ENCODE data around the gene RSBN1. TPM values are rescaled to one million over a fixed set of nuclear protein-coding genes. Genes with fewer than 3 reads are reported as not detected.
"Not testable (repeated sequence)": the region's sequence is repeated elsewhere in the genome, so short reads cannot be mapped to it uniquely, and the experiment has no call there.

The RSBN1 gene
- total RNA-seq, result 20.9 and 21.5 TPM in 2 replicates

- H3K27ac Mint-ChIP-seq, result peak within 1 kb of the TSS; percentile 96
- no peaks in the 10 kb centered on the region for H3K9me3 Mint-ChIP-seq
- peak; percentile 100 for DNase-seq
- peaks cover 38% of the 10 kb centered on the region for H3K36me3 Mint-ChIP-seq (ENCODE audit: low read depth)
- intact Hi-C loops (cut with micrococcal nuclease), result loop anchor here (1.0 to 5.0 kb wide), 12 partner anchors 10 to 1195 kb away; partner anchors contain the start of genes CAPZA1, CSDE1, DCLRE1B and HIPK1
- H3K4me3 Mint-ChIP-seq, result peak within 1 kb of the TSS; percentile 96
- peaks cover 21% of the 10 kb centered on the region for H3K4me1 Mint-ChIP-seq
- no peaks in the 10 kb centered on the region for H3K27me3 Mint-ChIP-seq
Measured at GRCh38 chr1:113811888-113812660, at the start of gene RSBN1. Gene RSBN1, minus strand, starts transcription at chr1:113812476. Its CDS starts 64 bp downstream, at chr1:113812412.

DNA sequence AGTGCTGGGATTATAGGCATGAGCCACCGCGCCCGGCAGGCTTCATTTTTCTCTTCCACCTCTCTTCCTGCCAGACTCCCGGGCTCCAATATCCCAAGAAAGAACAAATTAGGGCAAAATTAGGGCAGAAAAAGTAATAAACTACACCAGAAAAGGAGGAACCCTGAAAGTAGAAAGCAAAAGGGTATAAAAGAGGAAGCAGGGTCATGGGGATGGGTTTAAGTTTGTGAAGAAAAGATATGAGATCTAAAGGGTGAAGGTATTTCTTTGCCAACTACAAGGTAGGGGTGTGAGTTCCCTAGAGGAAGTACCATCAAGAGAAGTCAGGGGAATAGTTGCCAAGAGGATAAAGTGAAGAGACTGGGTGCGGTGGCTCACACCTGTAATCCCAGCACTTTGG, 49.4 kb upstream of the RSBN1 start:
- intact Hi-C loops (cut with micrococcal nuclease), result no loop called here
- peaks cover 58% of the 10 kb centered on the region for H3K36me3 Mint-ChIP-seq (ENCODE audit: low read depth)
- H3K27me3 Mint-ChIP-seq, result no peaks in the 10 kb centered on the region
- peaks cover 42% of the 10 kb centered on the region for H3K4me1 Mint-ChIP-seq
- no peak for DNase-seq
- H3K27ac Mint-ChIP-seq, result peak overlapping the region; percentile 73
- no peak overlapping the region for H3K4me3 Mint-ChIP-seq
- no peaks in the 10 kb centered on the region for H3K9me3 Mint-ChIP-seq

- peaks cover 61% of the 10 kb centered on the region for H3K36me3 Mint-ChIP-seq (ENCODE audit: low read depth)
Measured at GRCh38 chr1:113860891-113861290, 48.6 kb upstream of the RSBN1 start.

DNA sequence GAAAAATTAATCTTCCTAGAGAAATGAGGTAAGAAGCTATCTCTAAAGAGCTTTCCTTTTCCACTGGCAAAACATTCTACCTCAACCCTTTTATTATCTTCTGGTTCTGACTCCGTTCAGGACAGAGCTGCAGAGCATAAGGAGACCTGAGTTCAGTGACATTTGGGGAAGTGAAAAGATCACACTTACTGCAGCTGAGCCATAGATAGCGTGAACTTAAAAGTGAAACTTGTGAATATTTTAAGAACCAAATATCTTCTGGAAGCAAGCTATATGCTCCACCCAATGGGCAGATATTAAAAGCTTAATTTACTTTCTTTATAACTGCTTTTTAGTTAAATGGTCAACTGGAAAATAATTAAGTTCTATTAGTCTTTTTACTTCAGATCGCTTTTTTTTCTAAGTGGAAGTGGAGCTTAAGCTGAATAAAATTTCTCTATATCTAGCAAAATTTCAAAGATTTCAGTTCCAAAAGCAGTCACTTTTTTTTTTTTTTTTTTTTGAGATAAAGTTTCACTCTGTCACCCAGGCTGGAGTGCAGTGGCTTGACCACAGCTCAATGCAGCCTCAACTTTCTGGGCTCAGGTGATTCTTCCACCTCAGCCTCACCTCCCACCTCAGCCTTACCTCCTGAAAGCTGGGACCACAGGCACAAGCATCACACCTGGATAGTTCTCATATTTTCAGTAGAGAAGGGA, 47.4 kb upstream of the RSBN1 start:
- H3K4me3 Mint-ChIP-seq, result peak overlapping the region; percentile 37
- H3K9me3 Mint-ChIP-seq, result no peaks in the 10 kb centered on the region
- peak overlapping the region; percentile 65 for H3K27ac Mint-ChIP-seq
- H3K4me1 Mint-ChIP-seq, result peaks cover 46% of the 10 kb centered on the region
- intact Hi-C loops (cut with micrococcal nuclease), result no loop called here
- H3K27me3 Mint-ChIP-seq, result no peaks in the 10 kb centered on the region
- peaks cover 63% of the 10 kb centered on the region for H3K36me3 Mint-ChIP-seq (ENCODE audit: low read depth)
- DNase-seq, result peak; percentile 49

More at GRCh38 chr1:113860891-113861290, 48.6 kb upstream of the RSBN1 start:
- Mint-ChIP-seq H3K27me3 (no peaks in the 10 kb centered on the region), H3K4me3 (no peak overlapping the region), H3K9me3 (no peaks in the 10 kb centered on the region), H3K27ac (peak overlapping the region; percentile 42), H3K4me1 (peaks cover 44% of the 10 kb centered on the region)
- DNase-seq, result peak; percentile 45
- intact Hi-C loops (cut with micrococcal nuclease), result no loop called here

DNA sequence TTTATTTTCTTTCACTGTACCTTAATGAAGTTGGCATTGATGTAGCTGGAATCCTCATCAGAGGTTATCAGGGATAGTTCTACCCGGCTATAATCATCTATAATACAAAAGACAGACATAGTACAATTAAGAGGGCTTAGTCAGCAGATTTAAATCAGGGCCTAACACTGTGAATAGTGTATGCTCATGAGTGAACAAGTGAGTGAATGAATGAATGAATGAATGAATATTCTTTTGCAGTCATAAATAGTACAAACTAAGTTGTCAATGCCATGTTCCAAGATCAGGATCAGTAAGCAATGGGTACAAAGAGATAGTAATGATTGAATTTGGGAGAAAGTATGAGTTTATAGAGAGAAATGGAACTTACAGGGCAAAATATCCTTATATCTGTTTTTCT, 46.7 kb upstream of the RSBN1 start:
- peaks cover 51% of the 10 kb centered on the region for H3K4me1 Mint-ChIP-seq
- H3K36me3 Mint-ChIP-seq (ENCODE audit: low read depth), result peaks cover 63% of the 10 kb centered on the region
- intact Hi-C loops (cut with micrococcal nuclease), result no loop called here
- no peaks in the 10 kb centered on the region for H3K27me3 Mint-ChIP-seq
- H3K4me3 Mint-ChIP-seq, result no peak overlapping the region
- peaks cover 5% of the 10 kb centered on the region for H3K9me3 Mint-ChIP-seq
- no peak for DNase-seq
- peak overlapping the region; percentile 73 for H3K27ac Mint-ChIP-seq

DNA sequence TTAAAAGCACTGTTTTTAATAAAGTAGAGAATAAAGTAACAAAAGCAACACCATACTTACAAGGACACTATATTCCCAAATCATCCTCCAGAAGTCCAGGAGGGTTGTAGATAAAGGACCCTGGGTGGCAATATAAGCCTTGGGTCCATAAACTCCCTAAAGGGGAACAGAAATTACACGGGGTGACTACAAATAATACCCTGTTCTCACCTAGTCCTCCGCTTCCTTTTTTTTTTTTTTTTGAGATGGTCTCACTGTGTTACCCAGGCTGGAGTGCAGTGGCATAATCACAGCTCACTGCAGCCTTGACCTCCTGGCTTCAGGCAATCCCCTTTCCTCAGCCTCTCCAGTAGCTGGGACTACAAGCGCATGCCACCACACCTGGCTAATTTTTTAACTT, 46.1 kb upstream of the RSBN1 start:
- no peak for DNase-seq
- Mint-ChIP-seq H3K4me3 (no peak overlapping the region), H3K9me3 (peaks cover 5% of the 10 kb centered on the region), H3K36me3 (ENCODE audit: low read depth) (peaks cover 61% of the 10 kb centered on the region), H3K27me3 (no peaks in the 10 kb centered on the region), H3K27ac (no peak overlapping the region), H3K4me1 (peaks cover 50% of the 10 kb centered on the region)
- intact Hi-C loops (cut with micrococcal nuclease), result no loop called here

DNA sequence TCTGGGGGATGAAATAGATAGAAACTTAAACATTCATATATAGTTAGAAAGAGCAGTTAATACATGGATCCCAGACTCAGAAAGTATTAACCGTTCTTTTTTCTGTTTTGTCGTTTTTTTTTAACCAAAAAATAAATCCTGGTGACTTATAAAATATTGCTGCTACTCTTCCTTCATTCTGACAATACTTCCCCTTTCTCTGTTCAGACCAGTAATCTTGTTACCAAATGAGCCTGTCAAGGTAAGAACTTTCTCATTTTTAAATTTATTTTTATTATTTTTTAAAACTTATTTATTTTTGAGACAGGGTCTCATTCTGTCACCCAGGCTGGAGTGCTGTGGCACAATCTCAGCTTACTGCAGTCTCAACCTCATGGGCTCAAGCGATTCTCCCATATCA, 45.5 kb upstream of the RSBN1 start:
- H3K27ac Mint-ChIP-seq, result no peak overlapping the region
- DNase-seq, result no peak
- no peak overlapping the region for H3K4me3 Mint-ChIP-seq
- intact Hi-C loops (cut with micrococcal nuclease), result no loop called here
- H3K9me3 Mint-ChIP-seq, result peaks cover 5% of the 10 kb centered on the region
- peaks cover 46% of the 10 kb centered on the region for H3K4me1 Mint-ChIP-seq
- H3K36me3 Mint-ChIP-seq (ENCODE audit: low read depth), result peaks cover 57% of the 10 kb centered on the region
- H3K27me3 Mint-ChIP-seq, result no peaks in the 10 kb centered on the region

DNA sequence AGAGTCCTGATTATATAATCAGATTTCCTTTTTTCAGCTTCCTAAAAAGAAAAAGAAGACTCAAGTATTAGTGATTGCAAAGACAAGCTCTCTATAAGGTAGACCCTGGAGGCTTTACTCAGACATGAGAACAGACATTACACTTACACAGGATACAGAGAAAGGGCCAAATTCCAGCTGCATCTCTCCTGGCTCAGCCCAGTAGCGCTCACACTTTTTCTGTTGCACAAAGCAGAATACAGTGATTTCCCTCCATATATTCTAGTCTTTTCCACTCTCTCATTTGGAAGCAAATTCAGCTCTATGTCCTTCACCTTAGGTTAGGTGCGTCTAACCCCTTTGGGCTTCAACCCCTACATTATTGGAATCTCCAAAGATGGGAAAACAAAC, 44.1 kb upstream of the RSBN1 start:
- Mint-ChIP-seq H3K27me3 (no peaks in the 10 kb centered on the region), H3K27ac (peak overlapping the region; percentile 16), H3K9me3 (peaks cover 5% of the 10 kb centered on the region), H3K4me1 (peaks cover 38% of the 10 kb centered on the region), H3K4me3 (no peak overlapping the region), H3K36me3 (ENCODE audit: low read depth) (peaks cover 57% of the 10 kb centered on the region)
- DNase-seq, result no peak
- intact Hi-C loops (cut with micrococcal nuclease), result no loop called here

GRCh38 chr1:113855630-113856400, 43.5 kb upstream of the RSBN1 start:
- Mint-ChIP-seq H3K27me3 (no peaks in the 10 kb centered on the region), H3K36me3 (ENCODE audit: low read depth) (peaks cover 61% of the 10 kb centered on the region), H3K4me3 (no peak overlapping the region), H3K9me3 (peaks cover 5% of the 10 kb centered on the region), H3K4me1 (peaks cover 37% of the 10 kb centered on the region), H3K27ac (no peak overlapping the region)
- peak; percentile 24 for DNase-seq
- intact Hi-C loops (cut with micrococcal nuclease), result no loop called here

- H3K36me3 Mint-ChIP-seq (ENCODE audit: low read depth), result peaks cover 69% of the 10 kb centered on the region
- peaks cover 34% of the 10 kb centered on the region for H3K4me1 Mint-ChIP-seq
- intact Hi-C loops (cut with micrococcal nuclease), result loop anchor here (5.0 kb wide), 1 partner anchor 48 kb away; the partner anchor contains the start of gene AP4B1
- DNase-seq, result no peak
- H3K4me3 Mint-ChIP-seq, result no peak overlapping the region
- no peaks in the 10 kb centered on the region for H3K27me3 Mint-ChIP-seq
- H3K27ac Mint-ChIP-seq, result peak overlapping the region; percentile 42
- H3K9me3 Mint-ChIP-seq, result peaks cover 5% of the 10 kb centered on the region
Measured at GRCh38 chr1:113854234-113854633, 42.0 kb upstream of the RSBN1 start.

- not testable (repeated sequence) for H3K9me3 Mint-ChIP-seq, H3K27ac Mint-ChIP-seq, H3K4me3 Mint-ChIP-seq, DNase-seq, H3K27me3 Mint-ChIP-seq
- intact Hi-C loops (cut with micrococcal nuclease), result loop anchor here (5.0 kb wide), 1 partner anchor 50 kb away; the partner anchor contains the start of gene AP4B1
- Mint-ChIP-seq H3K4me1 (peaks cover 30% of the 10 kb centered on the region), H3K36me3 (ENCODE audit: low read depth) (peaks cover 70% of the 10 kb centered on the region)
Measured at GRCh38 chr1:113852694-113853093, 40.4 kb upstream of the RSBN1 start.

DNA sequence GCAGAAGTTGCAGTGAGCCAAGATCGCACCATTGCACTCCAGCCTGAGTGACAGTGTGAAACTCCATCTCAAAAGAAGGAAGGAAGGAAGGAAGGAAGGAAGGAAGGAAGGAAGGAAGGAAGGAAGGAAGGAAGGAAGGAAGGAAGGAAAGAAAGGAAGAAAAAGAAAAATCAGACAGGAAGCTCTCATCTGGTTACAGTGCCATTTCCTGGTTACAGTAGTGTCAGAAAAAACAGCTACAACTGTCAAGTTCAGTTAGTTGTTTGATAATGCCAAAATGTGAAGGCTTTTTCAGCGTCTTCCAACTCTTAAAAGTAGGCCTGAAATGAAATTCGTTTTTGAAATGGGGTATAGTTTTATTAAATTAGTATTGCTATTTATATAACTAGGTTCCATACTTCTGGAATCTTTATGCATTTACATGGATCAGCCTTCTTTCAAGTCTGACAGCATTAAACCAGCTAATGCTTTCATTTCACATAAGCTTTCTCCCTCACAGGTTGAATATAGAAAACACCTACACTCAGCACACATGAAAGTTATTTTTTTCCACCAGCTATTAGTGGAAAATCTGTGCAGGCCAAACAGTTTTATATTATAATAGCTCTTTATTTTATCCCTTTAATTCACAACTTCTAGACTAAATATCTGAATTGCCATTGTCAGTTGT, 38.0 kb upstream of the RSBN1 start:
- H3K4me1 Mint-ChIP-seq, result peaks cover 23% of the 10 kb centered on the region
- peaks cover 5% of the 10 kb centered on the region for H3K9me3 Mint-ChIP-seq
- peaks cover 72% of the 10 kb centered on the region for H3K36me3 Mint-ChIP-seq (ENCODE audit: low read depth)
- no peaks in the 10 kb centered on the region for H3K27me3 Mint-ChIP-seq
- H3K27ac Mint-ChIP-seq, result peak overlapping the region; percentile 39
- no peak overlapping the region for H3K4me3 Mint-ChIP-seq
- intact Hi-C loops (cut with micrococcal nuclease), result loop anchor here (5.0 kb wide), 1 partner anchor 52 kb away; the partner anchor contains the start of gene AP4B1
- no peak for DNase-seq

DNA sequence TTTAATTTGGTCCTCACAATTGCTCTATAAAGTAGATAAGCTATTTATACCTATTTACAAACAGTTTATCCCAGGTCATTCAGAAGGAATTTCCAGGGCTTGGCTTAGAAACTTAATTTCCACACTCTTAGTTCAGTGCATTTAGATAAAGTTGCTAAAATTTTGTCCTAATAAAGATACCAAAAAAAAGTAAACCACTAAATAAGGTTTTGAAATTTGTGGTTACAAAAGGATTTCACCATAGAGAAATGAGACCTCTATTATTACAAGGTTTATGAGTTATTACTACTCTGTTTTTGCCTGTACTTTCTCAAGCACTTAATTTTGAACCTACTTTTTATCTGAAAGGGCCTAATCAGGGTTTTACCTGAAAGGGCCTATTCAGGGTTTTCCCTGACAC, 36.8 kb upstream of the RSBN1 start:
- H3K36me3 Mint-ChIP-seq (ENCODE audit: low read depth), result peaks cover 64% of the 10 kb centered on the region
- H3K9me3 Mint-ChIP-seq, result peaks cover under 1% of the 10 kb centered on the region
- H3K27ac Mint-ChIP-seq, result no peak overlapping the region
- no peak overlapping the region for H3K4me3 Mint-ChIP-seq
- no peaks in the 10 kb centered on the region for H3K27me3 Mint-ChIP-seq
- intact Hi-C loops (cut with micrococcal nuclease), result no loop called here
- no peak for DNase-seq
- H3K4me1 Mint-ChIP-seq, result peaks cover 13% of the 10 kb centered on the region

All from activated CD4-positive, alpha-beta T cell treated with anti-CD3 and anti-CD28 coated beads, Interleukin-2, amount 10 ng/mL, durations not matched to agents 24 days and 14 days (primary cell).